ENCODE results near the gene DIPK1B. TPM values are rescaled to one million over a fixed set of nuclear protein-coding genes. Genes with fewer than 3 reads are reported as not detected.
"Not testable (repeated sequence)": the region's sequence is repeated elsewhere in the genome, so short reads cannot be mapped to it uniquely, and the experiment has no call there.

DIPK1B gene
- polyA plus RNA-seq, 6 donors from 2014 or later: 0.91 to 71.6 (median 15.1) TPM

GRCh38 chr9:136757328-136757727, 45.0 kb downstream of the DIPK1B start:
- peaks cover 4 to 11% (median 6%) of the 10 kb centered on the region in 7 donors for H3K9me3 Mint-ChIP-seq
- peaks cover 27 to 61% (median 54%) of the 10 kb centered on the region in 3 donors for H3K4me1 Mint-ChIP-seq
- peaks cover 6 to 13% of the 10 kb centered on the region in 2 donors for H3K36me3 Mint-ChIP-seq
- peak overlapping the region; percentile 15 to 96 (median 62) for H3K4me3 Mint-ChIP-seq
- ATAC-seq (ENCODE audit: low read depth in 2 of 2): peak in 1 of 2 donors; percentile 60
- no peaks in the 10 kb centered on the region for H3K27me3 Mint-ChIP-seq
- peak overlapping the region in 5 of 6 donors; percentile 33 to 92 (median 90) for H3K27ac Mint-ChIP-seq
- DNase-seq: no peak

- ATAC-seq (ENCODE audit: low read depth in 2 of 2) (peak in 1 of 2 donors; percentile 6), DNase-seq (peak; percentile 34)
- peak overlapping the region in 5 of 6 donors; percentile 33 to 92 (median 90) for H3K27ac Mint-ChIP-seq
- peaks cover under 1 to 7% (median 2%) of the 10 kb centered on the region in 7 donors for H3K9me3 Mint-ChIP-seq
- H3K27me3 Mint-ChIP-seq: no peaks in the 10 kb centered on the region
- peaks cover 2 to 9% of the 10 kb centered on the region in 2 donors for H3K36me3 Mint-ChIP-seq
- H3K4me3 Mint-ChIP-seq: peak overlapping the region in 7 of 8 donors; percentile 40 to 96 (median 69)
- peaks cover 27 to 59% (median 49%) of the 10 kb centered on the region in 3 donors for H3K4me1 Mint-ChIP-seq
Observed at GRCh38 chr9:136757751-136758140, 45.4 kb downstream of the DIPK1B start.

GRCh38 chr9:136759001-136759400, 46.6 kb downstream of the DIPK1B start:
- DNase-seq (no peak), ATAC-seq (ENCODE audit: low read depth in 2 of 2) (no peak)
- H3K27me3 Mint-ChIP-seq: no peaks in the 10 kb centered on the region
- H3K4me3 Mint-ChIP-seq: peak overlapping the region in 5 of 8 donors; percentile 20 to 96 (median 66)
- H3K36me3 Mint-ChIP-seq: peaks cover 0 to 6% of the 10 kb centered on the region in 2 donors
- H3K4me1 Mint-ChIP-seq: peaks cover 30 to 62% (median 47%) of the 10 kb centered on the region in 3 donors
- H3K9me3 Mint-ChIP-seq: peaks cover 0 to 4% (median 0%) of the 10 kb centered on the region in 7 donors
- peak overlapping the region in 3 of 6 donors; percentile 24 to 90 (median 47) for H3K27ac Mint-ChIP-seq

GRCh38 chr9:136759436-136760325, 47.3 kb downstream of the DIPK1B start:
- Mint-ChIP-seq H3K4me3 (peak overlapping the region in 5 of 8 donors; percentile 37 to 83 (median 61)), H3K27ac (peak overlapping the region in 4 of 6 donors; percentile 54 to 90 (median 78)), H3K27me3 (no peaks in the 10 kb centered on the region), H3K4me1 (peaks cover 30 to 57% (median 43%) of the 10 kb centered on the region in 3 donors), H3K36me3 (peaks cover 0 to 6% of the 10 kb centered on the region in 2 donors), H3K9me3 (peaks cover 0 to 4% (median 0%) of the 10 kb centered on the region in 7 donors)
- ATAC-seq (ENCODE audit: low read depth in 2 of 2): no peak
- DNase-seq: no peak

GRCh38 chr9:136760424-136760823, 48.1 kb downstream of the DIPK1B start:
- Mint-ChIP-seq H3K9me3 (peaks cover 0 to 2% (median 0%) of the 10 kb centered on the region in 7 donors), H3K4me3 (peak overlapping the region in 4 of 8 donors; percentile 41 to 80 (median 68)), H3K27ac (peak overlapping the region in 2 of 6 donors; percentile 29 to 90), H3K27me3 (no peaks in the 10 kb centered on the region), H3K36me3 (peaks cover 0 to 5% of the 10 kb centered on the region in 2 donors), H3K4me1 (peaks cover 29 to 55% (median 44%) of the 10 kb centered on the region in 3 donors)
- no peak for ATAC-seq (ENCODE audit: low read depth in 2 of 2)
- DNase-seq: no peak

GRCh38 chr9:136760834-136761544, 48.6 kb downstream of the DIPK1B start:
- Mint-ChIP-seq H3K27ac (peak overlapping the region; percentile 29 to 93 (median 70)), H3K4me1 (peaks cover 28 to 55% (median 50%) of the 10 kb centered on the region in 3 donors), H3K4me3 (peak overlapping the region in 5 of 8 donors; percentile 32 to 80 (median 58))
- not testable (repeated sequence) for H3K9me3 Mint-ChIP-seq; ATAC-seq (ENCODE audit: low read depth in 2 of 2); H3K36me3 Mint-ChIP-seq; DNase-seq; H3K27me3 Mint-ChIP-seq

- H3K27ac Mint-ChIP-seq: peak overlapping the region in 2 of 6 donors; percentile 69 to 90
- H3K4me3 Mint-ChIP-seq: peak overlapping the region in 3 of 8 donors; percentile 29 to 65 (median 58)
- H3K4me1 Mint-ChIP-seq: peaks cover 26 to 55% (median 50%) of the 10 kb centered on the region in 3 donors
- ATAC-seq (ENCODE audit: low read depth in 2 of 2) (no peak), DNase-seq (no peak)
- H3K27me3 Mint-ChIP-seq: no peaks in the 10 kb centered on the region
- H3K9me3 Mint-ChIP-seq: no peaks in the 10 kb centered on the region
- no peaks in the 10 kb centered on the region for H3K36me3 Mint-ChIP-seq
Observed at GRCh38 chr9:136761545-136761981, 49.2 kb downstream of the DIPK1B start.

- Mint-ChIP-seq H3K4me1 (peaks cover 33 to 57% (median 49%) of the 10 kb centered on the region in 3 donors), H3K4me3 (no peak overlapping the region), H3K27ac (peak overlapping the region in 1 of 6 donors; percentile 53), H3K27me3 (no peaks in the 10 kb centered on the region), H3K36me3 (no peaks in the 10 kb centered on the region), H3K9me3 (no peaks in the 10 kb centered on the region)
- ATAC-seq (ENCODE audit: low read depth in 2 of 2) (no peak), DNase-seq (no peak)
Observed at GRCh38 chr9:136762221-136762691, 49.9 kb downstream of the DIPK1B start.

- peak overlapping the region in 3 of 6 donors; percentile 28 to 95 (median 42) for H3K27ac Mint-ChIP-seq
- no peak for DNase-seq
- no peaks in the 10 kb centered on the region for H3K36me3 Mint-ChIP-seq
- no peaks in the 10 kb centered on the region for H3K27me3 Mint-ChIP-seq
- peak in 1 of 2 donors; percentile 9 for ATAC-seq (ENCODE audit: low read depth in 2 of 2)
- H3K4me3 Mint-ChIP-seq: peak overlapping the region in 2 of 8 donors; percentile 16 to 25
- peaks cover 37 to 58% (median 49%) of the 10 kb centered on the region in 3 donors for H3K4me1 Mint-ChIP-seq
- no peaks in the 10 kb centered on the region for H3K9me3 Mint-ChIP-seq
Observed at GRCh38 chr9:136762915-136763648, 50.7 kb downstream of the DIPK1B start.

GRCh38 chr9:136763649-136764035, 51.3 kb downstream of the DIPK1B start:
- Mint-ChIP-seq H3K9me3 (no peaks in the 10 kb centered on the region), H3K36me3 (no peaks in the 10 kb centered on the region), H3K4me3 (peak overlapping the region in 1 of 8 donors; percentile 32), H3K27me3 (no peaks in the 10 kb centered on the region), H3K4me1 (peaks cover 38 to 53% (median 45%) of the 10 kb centered on the region in 3 donors), H3K27ac (peak overlapping the region in 1 of 6 donors; percentile 95)
- ATAC-seq (ENCODE audit: low read depth in 2 of 2) (no peak), DNase-seq (no peak)

GRCh38 chr9:136764301-136764891, 52.0 kb downstream of the DIPK1B start, which contains the start of gene LCN15:
Gene LCN15, minus strand, starts transcription at chr9:136764518. Its CDS starts 30 bp downstream, at chr9:136764488.
- H3K27ac Mint-ChIP-seq: peak within 1 kb of the TSS; percentile 42 to 99 (median 96)

GRCh38 chr9:136765041-136765440, 52.7 kb downstream of the DIPK1B start:
- H3K27me3 Mint-ChIP-seq: peaks cover 0 to 6% (median 5%) of the 10 kb centered on the region in 3 donors
- H3K9me3 Mint-ChIP-seq: no peaks in the 10 kb centered on the region
- no peaks in the 10 kb centered on the region for H3K36me3 Mint-ChIP-seq
- H3K27ac Mint-ChIP-seq: peak overlapping the region in 5 of 6 donors; percentile 21 to 98 (median 95)
- no peak overlapping the region for H3K4me3 Mint-ChIP-seq
- H3K4me1 Mint-ChIP-seq: peaks cover 33 to 47% (median 42%) of the 10 kb centered on the region in 3 donors
- no peak for DNase-seq
- no peak for ATAC-seq (ENCODE audit: low read depth in 2 of 2)

More at GRCh38 chr9:136764301-136764891, 52.0 kb downstream of the DIPK1B start, which contains the start of gene LCN15:
- no peaks in the 10 kb centered on the region for H3K27me3 Mint-ChIP-seq
- no peaks in the 10 kb centered on the region for H3K9me3 Mint-ChIP-seq
- no peaks in the 10 kb centered on the region for H3K36me3 Mint-ChIP-seq
- H3K4me1 Mint-ChIP-seq: peaks cover 35 to 50% (median 44%) of the 10 kb centered on the region in 3 donors
- H3K4me3 Mint-ChIP-seq: peak within 1 kb of the TSS in 2 of 8 donors; percentile 25 to 32
- ATAC-seq (ENCODE audit: low read depth in 2 of 2): no peak
- DNase-seq: no peak

Measured in naive B cell (primary cell).